MM.1S (cell line): Measurements from ENCODE around the gene RNF26.

ENCODE experiments used
- DNase-seq: peaks from one replicate; pipeline ENCODE4 v3.0.0-alpha.2; 2015
- H2AFZ ChIP-seq: fragments of 300-600 bp; sonication (generic); 2 replicates; pipeline ENCODE4 v1.6.0; 2016; ENCODE audit warnings: antibody characterized with exemption, low read length
- H3F3A ChIP-seq: fragments of 300-600 bp; sonication (generic); 2 replicates; pipeline ENCODE4 v1.6.1; 2016; ENCODE audit warnings: mild to moderate bottlenecking, antibody characterized with exemption, low read length, moderate library complexity, mixed read lengths; ENCODE audit not compliant: insufficient read depth
- H3K27ac ChIP-seq: fragments of 300-600 bp; sonication (generic); 2 replicates; pipeline ENCODE4 v1.5.1; 2016; ENCODE audit warnings: mild to moderate bottlenecking, low read length
- H3K27me3 ChIP-seq: fragments of 300-600 bp; sonication (generic); replicated peaks from 2 replicates; pipeline ENCODE4 v1.6.0; 2016; ENCODE audit warnings: low read length; ENCODE audit not compliant: insufficient read depth
- H3K36me3 ChIP-seq: fragments of 300-600 bp; sonication (generic); replicated peaks from 2 replicates; pipeline ENCODE4 v1.6.1; 2016; ENCODE audit warnings: mild to moderate bottlenecking, low read length, mixed read lengths; ENCODE audit not compliant: insufficient read depth
- H3K4me1 ChIP-seq: fragments of 300-600 bp; sonication (generic); 2 replicates; pipeline ENCODE4 v1.6.1; 2016; ENCODE audit warnings: low read length, mixed read lengths
- H3K4me2 ChIP-seq: fragments of 300-600 bp; sonication (generic); 2 replicates; pipeline ENCODE4 v1.6.0; 2016; ENCODE audit warnings: low read depth, low read length
- H3K4me3 ChIP-seq: fragments of 300-600 bp; sonication (generic); 2 replicates; pipeline ENCODE4 v1.5.1; 2016; ENCODE audit warnings: low read length, mixed read lengths
- H3K79me2 ChIP-seq: fragments of 300-600 bp; sonication (generic); 2 replicates; pipeline ENCODE4 v1.6.1; 2016; ENCODE audit warnings: mixed run types, low read length, mixed read lengths
- H3K9ac ChIP-seq: fragments of 300-600 bp; sonication (generic); 2 replicates; pipeline ENCODE4 v1.6.1; 2016; ENCODE audit warnings: low read length, mixed read lengths
- H3K9me2 ChIP-seq: fragments of 300-600 bp; sonication (generic); replicated peaks from 2 replicates; pipeline ENCODE4 v1.6.1; 2016; ENCODE audit warnings: mild to moderate bottlenecking, low read length, mixed read lengths; ENCODE audit not compliant: insufficient read depth
- H3K9me3 ChIP-seq: fragments of 300-600 bp; sonication (generic); replicated peaks from 2 replicates; pipeline ENCODE4 v1.6.1; 2016; ENCODE audit warnings: mild to moderate bottlenecking, low read length, mixed read lengths; ENCODE audit not compliant: insufficient read depth
- H4K20me1 ChIP-seq: fragments of 300-600 bp; sonication (generic); 2 replicates; pipeline ENCODE4 v1.6.1; 2016; ENCODE audit warnings: mild to moderate bottlenecking, low read length, moderate library complexity, mixed read lengths; ENCODE audit not compliant: insufficient read depth
- EZH2 ChIP-seq: fragments of 300-600 bp; sonication (generic); optimal IDR thresholded peaks from 2 replicates; pipeline ENCODE3; 2017; ENCODE audit warnings: low read depth, mild to moderate bottlenecking, antibody characterized with exemption, low read length, mixed read lengths
- EZH2phosphoT487 ChIP-seq: fragments of 300-600 bp; sonication (generic); IDR thresholded peaks from 2 replicates; pipeline ENCODE4 v1.6.1; 2018; ENCODE audit warnings: antibody characterized with exemption, low read length
- TF ChIP-seq, protein P1 (sequence below): fragments of 300-600 bp; sonication (generic); IDR thresholded peaks from 2 replicates; pipeline ENCODE4 v1.5.1; 2016; ENCODE audit warnings: antibody characterized with exemption, low read length, mixed read lengths

RNF26 gene

DNA sequence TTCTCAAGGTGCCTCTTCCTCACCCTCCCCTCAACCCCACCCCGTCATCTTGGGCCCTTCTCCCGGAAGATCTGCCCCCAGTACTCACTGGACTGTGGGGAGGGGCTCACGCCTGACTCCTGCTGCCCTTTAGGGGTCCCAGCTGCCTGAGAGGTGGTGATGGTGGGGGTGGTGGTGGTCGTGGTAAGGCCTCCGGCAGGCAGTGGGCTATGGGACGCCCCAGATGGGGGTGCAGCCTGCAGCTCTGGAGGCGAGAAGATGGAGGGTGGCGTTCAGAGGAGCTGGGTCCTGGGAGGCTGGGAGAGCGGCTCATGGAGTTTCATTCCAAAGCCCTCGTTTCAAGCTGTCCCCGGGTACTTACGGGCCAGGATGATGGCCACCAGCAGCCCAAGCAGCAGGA lies 11.4 kb downstream of the RNF26 start:
- TF ChIP-seq EZH2, result no peak
- no peak for TF ChIP-seq EZH2phosphoT487
- TF ChIP-seq, protein P1, sequence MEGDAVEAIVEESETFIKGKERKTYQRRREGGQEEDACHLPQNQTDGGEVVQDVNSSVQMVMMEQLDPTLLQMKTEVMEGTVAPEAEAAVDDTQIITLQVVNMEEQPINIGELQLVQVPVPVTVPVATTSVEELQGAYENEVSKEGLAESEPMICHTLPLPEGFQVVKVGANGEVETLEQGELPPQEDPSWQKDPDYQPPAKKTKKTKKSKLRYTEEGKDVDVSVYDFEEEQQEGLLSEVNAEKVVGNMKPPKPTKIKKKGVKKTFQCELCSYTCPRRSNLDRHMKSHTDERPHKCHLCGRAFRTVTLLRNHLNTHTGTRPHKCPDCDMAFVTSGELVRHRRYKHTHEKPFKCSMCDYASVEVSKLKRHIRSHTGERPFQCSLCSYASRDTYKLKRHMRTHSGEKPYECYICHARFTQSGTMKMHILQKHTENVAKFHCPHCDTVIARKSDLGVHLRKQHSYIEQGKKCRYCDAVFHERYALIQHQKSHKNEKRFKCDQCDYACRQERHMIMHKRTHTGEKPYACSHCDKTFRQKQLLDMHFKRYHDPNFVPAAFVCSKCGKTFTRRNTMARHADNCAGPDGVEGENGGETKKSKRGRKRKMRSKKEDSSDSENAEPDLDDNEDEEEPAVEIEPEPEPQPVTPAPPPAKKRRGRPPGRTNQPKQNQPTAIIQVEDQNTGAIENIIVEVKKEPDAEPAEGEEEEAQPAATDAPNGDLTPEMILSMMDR, result no peak

DNA sequence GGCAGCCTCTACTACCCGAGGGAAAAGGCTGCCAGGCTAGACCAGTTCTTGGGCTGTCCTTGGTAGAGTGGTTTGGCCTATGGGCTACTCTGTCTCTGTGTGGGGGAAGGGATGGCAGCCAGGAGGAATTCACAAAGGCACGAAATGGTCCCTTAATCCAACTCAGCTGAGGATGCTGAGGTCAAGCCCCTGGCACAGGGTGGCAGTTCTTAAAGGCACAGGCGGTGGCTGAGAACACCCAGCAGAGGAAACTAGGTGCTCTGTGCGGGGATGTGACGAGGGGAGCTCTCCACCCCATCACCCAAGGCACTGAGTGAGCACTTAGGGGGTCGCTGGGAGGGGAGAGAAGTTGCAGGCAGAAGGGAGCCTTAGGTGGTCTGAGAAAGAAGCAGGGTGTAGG lies 12.3 kb downstream of the RNF26 start, which contains the start of gene MFRP:
Gene MFRP (minus strand): TSS at position 101 of the 400 bp plus-strand sequence. CDS start 192 bp downstream, outside the sequence.
- Histone ChIP-seq H3K4me3 (no peak within 1 kb of the TSS), H2AFZ (no peak within 1 kb of the TSS), H3F3A (no peaks in the 10 kb centered on the region), H3K36me3 (no peaks in the 10 kb centered on the region), H3K27me3 (peaks cover 86% of the 10 kb centered on the region), H3K4me1 (0 out of 2 replicates have a peak, but pooled peaks cover under 1% of the 10 kb centered on the region), H3K9me3 (no peaks in the 10 kb centered on the region), H3K4me2 (no peak within 1 kb of the TSS), H3K79me2 (no peaks in the 10 kb centered on the region), H4K20me1 (no peaks in the 10 kb centered on the region), H3K9ac (no peak within 1 kb of the TSS), H3K27ac (no peak within 1 kb of the TSS), H3K9me2 (no peaks in the 10 kb centered on the region)
- TF ChIP-seq EZH2 (no peak), EZH2phosphoT487 (no peak)
- TF ChIP-seq, protein P1, result no peak
- no peak for DNase-seq

More for the DNA sequence above, 11.4 kb downstream of the RNF26 start:
- Histone ChIP-seq H3K79me2 (no peaks in the 10 kb centered on the region), H3K27me3 (peaks cover 89% of the 10 kb centered on the region), H3K4me1 (0 out of 2 replicates have a peak, but pooled peaks cover 5% of the 10 kb centered on the region), H3K9me3 (no peaks in the 10 kb centered on the region), H3K4me3 (no peak overlapping the region), H3K36me3 (no peaks in the 10 kb centered on the region), H2AFZ (no peak overlapping the region), H4K20me1 (no peaks in the 10 kb centered on the region), H3K4me2 (no peak overlapping the region), H3K9me2 (no peaks in the 10 kb centered on the region), H3F3A (no peaks in the 10 kb centered on the region), H3K9ac (no peak overlapping the region), H3K27ac (no peak overlapping the region)
- DNase-seq, result no peak

DNA sequence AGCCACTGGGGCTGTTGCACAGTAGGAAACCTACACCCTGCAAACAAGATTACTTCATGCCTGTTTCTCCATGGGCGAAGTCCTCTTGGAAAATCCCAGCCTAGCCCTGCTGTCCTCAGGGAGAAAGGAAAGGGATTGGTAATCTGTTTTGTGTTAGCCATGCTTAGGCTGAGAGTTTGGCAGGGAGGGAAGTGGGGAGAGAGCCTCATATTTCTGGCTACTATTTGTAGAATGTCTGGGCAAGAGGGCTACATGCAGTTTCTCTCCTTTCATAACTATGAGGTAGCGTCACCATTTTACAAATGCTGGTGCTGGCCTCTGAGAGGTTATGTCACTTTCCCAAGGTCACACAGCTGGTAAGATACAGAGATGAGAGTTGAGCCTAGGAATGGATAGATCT lies 12.9 kb downstream of the RNF26 start:
- TF ChIP-seq EZH2 (no peak), EZH2phosphoT487 (no peak)
- TF ChIP-seq, protein P1, result no peak
- H3K27me3 ChIP-seq, result peaks cover 87% of the 10 kb centered on the region

More for the DNA sequence above, 12.9 kb downstream of the RNF26 start:
- no peaks in the 10 kb centered on the region for H3K79me2 ChIP-seq
- H3K9me2 ChIP-seq, result no peaks in the 10 kb centered on the region
- no peak overlapping the region for H3K4me2 ChIP-seq
- no peaks in the 10 kb centered on the region for H3F3A ChIP-seq
- H3K4me3 ChIP-seq, result no peak overlapping the region
- H3K4me1 ChIP-seq, result no peaks in the 10 kb centered on the region
- no peak overlapping the region for H3K9ac ChIP-seq
- H3K9me3 ChIP-seq, result no peaks in the 10 kb centered on the region
- no peak overlapping the region for H3K27ac ChIP-seq
- no peak overlapping the region for H2AFZ ChIP-seq
- H3K36me3 ChIP-seq, result no peaks in the 10 kb centered on the region
- DNase-seq, result no peak
- H4K20me1 ChIP-seq, result no peaks in the 10 kb centered on the region
